HCT116 (cell line): ENCODE data around the gene ACOT11. TPM values are rescaled to one million over a fixed set of nuclear protein-coding genes. Genes with fewer than 3 reads are reported as not detected.

Experiments used
- ATAC-seq: fragments of 200-7000 bp; cut with Tn5 transposase; 2 replicates; pipeline ENCODE4 v1.9.1; 2020; ENCODE audit warnings: mild to moderate bottlenecking, moderate library complexity
- BruUV-seq: library from RNA; stranded (reverse); fragments of 400-500 nt; replicated peaks from 2 replicates; lab custom pipeline; 2021; lab: Mats Ljungman, UMichigan
- CTCF ChIA-PET: fragments of 300-600 bp; sonication (Branson Sonifier 250); formaldehyde crosslinking; loops from one replicate; lab custom pipeline; 2021; ENCODE audit warnings: antibody characterized with exemption; lab: Charles Lee
- POLR2A ChIA-PET: fragments of 300-600, 350-600 bp; sonication (Branson Sonifier 250); formaldehyde crosslinking; loops from one replicate; lab custom pipeline; 2021; ENCODE audit warnings: antibody characterized with exemption; lab: Charles Lee
- RAD21 ChIA-PET, 2 experiments: fragments of 300-600 bp; sonication (Branson Sonifier 250); formaldehyde crosslinking; loops; one replicate each; lab custom pipeline; 2023; ENCODE audit warnings: low total read pairs in 2 of 2; ENCODE audit not compliant: uncharacterized antibody in 2 of 2, unreplicated experiment in 2 of 2, low non-redundant PET in 1 of 2; lab: Charles Lee
- DNase-seq: peaks from one replicate; pipeline ENCODE4 v3.0.0-alpha.2; 2010; ENCODE audit warnings: low read depth, low spot score
- H2AFZ ChIP-seq: fragments of 200-600 bp; shearing (Covaris generic), sonication (generic); 2 replicates; pipeline ENCODE4 v1.6.1; 2017; ENCODE audit warnings: low read depth, mixed run types, mixed read lengths, antibody characterized with exemption, low read length; ENCODE audit not compliant: poor library complexity, severe bottlenecking
- H3K27ac ChIP-seq: 2 replicates; pipeline ENCODE4 v1.5.1; 2012; ENCODE audit warnings: low read depth, low read length
- H3K27me3 ChIP-seq: fragments of 200-600 bp; sonication (generic); 2 replicates; pipeline ENCODE4 v1.6.1; 2016; ENCODE audit warnings: mixed run types, low read length, mixed read lengths; ENCODE audit not compliant: insufficient read depth
- H3K36me3 ChIP-seq, 2 experiments: fragments of 200-500 bp in 1 of 2; fragments of 200-600 bp in 1 of 2; sonication (Bioruptor generic) in 1 of 2; sonication (generic) in 1 of 2; 2 replicates each; pipeline versions ENCODE4 v1.5.1 to v1.6.1; 2014 to 2016; ENCODE audit warnings: low read length in 2 of 2, inconsistent platforms in 1 of 2, mixed read lengths in 1 of 2, mixed run types in 1 of 2; ENCODE audit not compliant: insufficient read depth in 2 of 2, control insufficient read depth in 1 of 2
- H3K4me1 ChIP-seq, 2 experiments: fragments of 200-600 bp in 1 of 2; sonication (generic) in 1 of 2; 2 replicates each; pipeline versions ENCODE4 v1.5.1 to v1.6.1; 2012 to 2017; ENCODE audit warnings: low read length in 2 of 2, inconsistent platforms in 1 of 2, mild to moderate bottlenecking in 1 of 2, mixed read lengths in 1 of 2, mixed run types in 1 of 2, moderate library complexity in 1 of 2; ENCODE audit not compliant: insufficient read depth in 2 of 2, control insufficient read depth in 1 of 2
- H3K4me2 ChIP-seq: fragments of 200-600 bp; sonication (generic); 2 replicates; pipeline ENCODE4 v1.6.1; 2017; ENCODE audit warnings: mixed run types, low read length, mixed read lengths
- H3K4me3 ChIP-seq, 2 experiments: fragments of 200-600 bp in 1 of 2; sonication (generic) in 1 of 2; replicated peaks in 1 of 2; 2 replicates each; pipeline ENCODE4 v1.5.1; 2011 to 2016; ENCODE audit warnings: low read length in 2 of 2, control low read depth in 1 of 2, low read depth in 1 of 2, mild to moderate bottlenecking in 1 of 2, mixed read lengths in 1 of 2, mixed run types in 1 of 2
- H3K79me2 ChIP-seq: fragments of 200-600 bp; sonication (generic); 2 replicates; pipeline ENCODE4 v1.6.1; 2017; ENCODE audit warnings: mild to moderate bottlenecking, mixed run types, low read length, moderate library complexity, mixed read lengths; ENCODE audit not compliant: insufficient read depth
- H3K9ac ChIP-seq: fragments of 200-600 bp; sonication (generic); 2 replicates; pipeline ENCODE4 v1.6.1; 2016; ENCODE audit warnings: low read length, mixed read lengths
- H3K9me2 ChIP-seq: fragments of 200-600 bp; sonication (generic), shearing (Covaris generic); 2 replicates; pipeline ENCODE4 v1.6.1; 2017; ENCODE audit warnings: mixed run types, mild to moderate bottlenecking, moderate library complexity; ENCODE audit not compliant: insufficient read depth
- H3K9me3 ChIP-seq, 2 experiments: fragments of 200-500 bp in 1 of 2; fragments of 200-600 bp in 1 of 2; sonication (Bioruptor generic) in 1 of 2; sonication (generic) in 1 of 2; 2 replicates each; pipeline ENCODE4 v1.6.1; 2014 to 2017; ENCODE audit warnings: low read length in 2 of 2, mixed read lengths in 2 of 2, inconsistent platforms in 1 of 2, low read depth in 1 of 2, mild to moderate bottlenecking in 1 of 2, mixed run types in 1 of 2, moderate library complexity in 1 of 2; ENCODE audit not compliant: control insufficient read depth in 1 of 2, insufficient read depth in 1 of 2
- H4K20me1 ChIP-seq: fragments of 200-600 bp; sonication (generic), shearing (Covaris generic); 2 replicates; pipeline ENCODE4 v1.6.1; 2017; ENCODE audit warnings: mixed run types, mild to moderate bottlenecking, moderate library complexity; ENCODE audit not compliant: insufficient read depth
- CBX3 ChIP-seq: IDR thresholded peaks from 2 replicates; pipeline ENCODE4 v1.6.1; 2012; ENCODE audit warnings: low read depth
- EGR1 ChIP-seq: IDR thresholded peaks from 2 replicates; pipeline ENCODE4 v1.6.1; 2012; ENCODE audit warnings: low read depth
- EZH2 ChIP-seq: fragments of 200-600 bp; sonication (generic); IDR thresholded peaks from 2 replicates; pipeline ENCODE4 v1.6.1; 2017; ENCODE audit warnings: antibody characterized with exemption, mixed run types
- EZH2phosphoT487 ChIP-seq: fragments of 200-600 bp; IDR thresholded peaks from 2 replicates; pipeline ENCODE4 v1.6.1; 2018; ENCODE audit warnings: antibody characterized with exemption, borderline replicate concordance
- FOSL1 ChIP-seq: IDR thresholded peaks from 2 replicates; pipeline ENCODE4 v1.6.1; 2012; ENCODE audit warnings: low read depth
- MAX ChIP-seq: IDR thresholded peaks from 2 replicates; pipeline ENCODE4 v1.6.1; 2012
- POLR2A ChIP-seq: IDR thresholded peaks from 2 replicates; pipeline ENCODE4 v1.7.0; 2011; ENCODE audit warnings: borderline replicate concordance; ENCODE audit not compliant: insufficient read depth, insufficient read length; ENCODE audit errors: extremely low read depth
- POLR2AphosphoS5 ChIP-seq: IDR thresholded peaks from 2 replicates; pipeline ENCODE4 v1.6.1; 2011; ENCODE audit warnings: mild to moderate bottlenecking, low read depth, low read length, moderate library complexity
- RAD21 ChIP-seq: IDR thresholded peaks from 2 replicates; pipeline ENCODE4 v1.6.1; 2012; ENCODE audit warnings: low read depth, mild to moderate bottlenecking
- REST ChIP-seq: IDR thresholded peaks from 2 replicates; pipeline ENCODE4 v1.6.1; 2012; ENCODE audit warnings: low read depth
- SIN3A ChIP-seq: IDR thresholded peaks from 2 replicates; pipeline ENCODE4 v1.6.1; 2012; ENCODE audit warnings: low read depth
- SP1 ChIP-seq: IDR thresholded peaks from 2 replicates; pipeline ENCODE4 v1.6.1; 2012; ENCODE audit warnings: low read depth
- TCF7L2 ChIP-seq: IDR thresholded peaks from 2 replicates; pipeline ENCODE4 v1.7.0; 2011; ENCODE audit warnings: borderline replicate concordance, inconsistent platforms; ENCODE audit not compliant: insufficient read depth, insufficient read length; ENCODE audit errors: extremely low read depth
- YY1 ChIP-seq: IDR thresholded peaks from 2 replicates; pipeline ENCODE4 v1.6.1; 2011; ENCODE audit warnings: low read length, low read depth, moderate library complexity, mild to moderate bottlenecking; ENCODE audit not compliant: insufficient replicate concordance; ENCODE audit errors: extremely low read depth
- ZNF274 ChIP-seq: fragments of 200-500 bp; sonication (Bioruptor generic); IDR thresholded peaks from 2 replicates; pipeline ENCODE4 v1.6.1; 2014; ENCODE audit warnings: mild to moderate bottlenecking, low read depth, low read length, inconsistent platforms
- intact Hi-C: fragments of 100-400 bp; cut with micrococcal nuclease; formaldehyde crosslinking; loops from 2 replicates; pipeline ENCODE4 v1.10.0; 2022
- total RNA-seq: library from RNA; stranded (reverse); gene quantifications from one replicate; pipeline ENCODE4 v1.2.1, GENCODE V29; 2021; ENCODE audit not compliant: unreplicated experiment

The ACOT11 gene
- total RNA-seq, 1 experiment from 2014 or later: 31.1 TPM

DNA sequence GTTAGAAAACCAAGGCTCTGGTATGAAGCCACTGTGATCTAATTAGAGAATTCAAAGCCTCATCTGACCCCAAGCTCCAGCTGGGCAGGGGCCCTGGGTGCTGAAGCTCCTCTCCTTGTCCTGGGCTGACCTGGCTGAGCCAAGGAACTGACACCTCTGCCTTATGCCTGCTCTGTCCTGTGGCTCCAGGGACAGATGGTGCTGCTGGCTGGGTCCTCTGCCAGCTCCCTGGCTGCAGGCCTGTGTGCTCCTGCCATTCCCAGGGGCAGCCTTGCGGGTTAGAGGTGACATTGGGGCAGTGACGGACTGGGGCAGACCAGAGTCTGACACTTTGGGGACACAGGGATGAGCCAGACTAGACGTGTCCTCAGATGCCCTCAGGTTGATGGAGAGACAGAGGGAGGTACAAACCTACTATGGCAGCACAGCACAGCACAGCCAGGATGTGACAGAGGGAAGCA, 11.8 kb downstream of the ACOT11 start (continued):
- TF ChIP-seq EZH2phosphoT487 (no peak), POLR2A (no peak), RAD21 (no peak), FOSL1 (no peak), ZNF274 (no peak), REST (no peak), SIN3A (no peak)
- TF ChIP-seq, all 23 proteins: peak for 0

DNA sequence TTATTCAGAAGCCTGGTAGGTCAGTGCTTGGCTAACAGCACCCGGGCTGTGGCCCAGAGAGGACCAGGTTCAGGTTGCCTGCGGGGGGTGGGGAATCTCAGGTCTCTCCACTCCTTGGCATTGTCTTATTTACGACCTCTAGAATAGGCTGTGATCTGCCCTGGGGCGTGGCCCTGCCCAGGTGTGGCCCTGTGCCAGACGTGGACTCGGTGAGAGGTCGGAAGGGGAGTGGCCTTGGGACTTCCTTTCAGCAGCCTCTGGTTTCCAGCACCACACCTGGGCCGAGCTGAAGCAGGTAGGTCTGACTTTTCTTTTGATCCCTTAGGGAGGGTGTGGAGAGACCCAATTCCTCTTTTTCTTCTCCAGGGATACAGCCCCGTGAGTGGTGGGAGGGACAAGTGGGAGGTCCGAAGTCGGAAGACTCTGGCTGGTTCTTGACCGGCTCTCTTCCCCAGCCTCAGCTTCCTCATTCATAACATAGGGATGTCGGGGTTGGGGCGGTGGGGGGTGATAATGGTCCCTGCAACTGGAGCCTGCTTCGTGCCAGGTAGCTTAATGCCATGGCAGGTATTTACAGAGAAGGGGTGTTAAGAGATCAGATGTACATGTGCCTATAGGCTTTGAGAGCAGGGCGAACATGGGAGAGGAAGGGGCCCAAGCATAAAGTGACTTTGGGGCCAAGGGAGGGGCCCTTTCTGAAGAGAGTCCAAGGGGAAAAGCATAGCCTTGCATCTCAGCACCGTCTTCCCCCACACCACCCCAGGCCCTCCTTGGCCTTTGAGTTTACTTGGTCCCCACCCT, 16.5 kb downstream of the ACOT11 start:
- Histone ChIP-seq H3K4me3 (peak overlapping the region; percentile 58 to 62), H3K4me2 (peak overlapping the region; percentile 87), H2AFZ (peak overlapping the region; percentile 40), H3K9me2 (no peaks in the 10 kb centered on the region), H3K9ac (peak overlapping the region; percentile 52), H3K79me2 (no peaks in the 10 kb centered on the region), H3K36me3 (no peaks in the 10 kb centered on the region), H3K4me1 (peaks cover 48 to 61% of the 10 kb centered on the region in 2 experiments), H4K20me1 (no peaks in the 10 kb centered on the region), H3K27me3 (no peaks in the 10 kb centered on the region), H3K27ac (peak overlapping the region; percentile 51), H3K9me3 (no peaks in the 10 kb centered on the region)
- peak; percentile 79 for DNase-seq
- CTCF ChIA-PET: interaction anchor here (0.6 to 1.3 kb wide), 2 partner anchors 13 to 48 kb away, joined by 3 to 4 read pairs; no protein-coding TSS in a partner anchor
- RAD21 ChIA-PET: no interaction called here
- intact Hi-C loops: no loop called here
- peak; percentile 74 for TF ChIP-seq SP1
- TF ChIP-seq YY1: peak; percentile 41
- TF ChIP-seq REST: no peak
- no peak; the same call in 1 of the 2 replicates for TF ChIP-seq MAX
- no peak for TF ChIP-seq ZNF274
- TF ChIP-seq POLR2A: peak; percentile 41
- TF ChIP-seq CBX3: no peak
- no peak for TF ChIP-seq TCF7L2
- no peak for TF ChIP-seq EZH2
- TF ChIP-seq SIN3A: peak; percentile 64; the same call in 1 of the 2 replicates
- no peak for TF ChIP-seq EGR1
- TF ChIP-seq POLR2AphosphoS5: peak; percentile 86
- TSS peak; percentile 74 for BruUV-seq
- peak; percentile 91 for ATAC-seq
- POLR2A ChIA-PET: interaction anchor here (0.9 to 1.8 kb wide), 3 partner anchors 10 to 65 kb away, joined by 3 to 5 read pairs (median 4); no protein-coding TSS in a partner anchor
